HepG2 (cell line): Measurements from ENCODE around the gene BCAT1. TPM values are rescaled to one million over a fixed set of nuclear protein-coding genes. Genes with fewer than 3 reads are reported as not detected.

Source experiments
- MZF1 ChIP-seq: sonication (generic); formaldehyde crosslinking; IDR thresholded peaks from 2 replicates; pipeline ENCODE4 v1.8.1; 2023; ENCODE audit warnings: mild to moderate bottlenecking, missing genetic modification reagents, borderline replicate concordance
- ZFY ChIP-seq: sonication (generic); formaldehyde crosslinking; IDR thresholded peaks from 2 replicates; pipeline ENCODE4 v1.4.0; 2020; ENCODE audit warnings: missing genetic modification reagents
- ZNF20 ChIP-seq: sonication (generic); formaldehyde crosslinking; IDR thresholded peaks from 2 replicates; pipeline ENCODE4 v1.4.0; 2020; ENCODE audit warnings: mild to moderate bottlenecking, moderate library complexity, missing genetic modification reagents
- ZNF326 ChIP-seq: sonication (generic); formaldehyde crosslinking; IDR thresholded peaks from 2 replicates; pipeline ENCODE4 v1.4.0; 2020; ENCODE audit warnings: missing genetic modification reagents, borderline replicate concordance
- ZNF550 ChIP-seq: sonication (generic); formaldehyde crosslinking; IDR thresholded peaks from 2 replicates; pipeline ENCODE4 v1.4.0; 2020; ENCODE audit warnings: mild to moderate bottlenecking, missing genetic modification reagents, borderline replicate concordance
- ZSCAN22 ChIP-seq: sonication (generic); formaldehyde crosslinking; IDR thresholded peaks from 2 replicates; pipeline ENCODE4 v1.4.0; 2020; ENCODE audit warnings: mild to moderate bottlenecking, missing genetic modification reagents
- polyA plus RNA-seq, 8 experiments: library from polyadenylated mRNA; depleted of rRNA in 3 of 8; stranded (reverse) in 7 of 8; unstranded in 1 of 8; fragments of >200 nt; fragmentation: Illumina TruSeq in 4 of 8; extraction: Trizol in 4 of 8; gene quantifications; 2 replicates each; pipeline versions ENCODE4 v1.2.1 to v1.2.3, GENCODE V29; 2011 to 2016; ENCODE audit warnings: low read depth in 4 of 8, missing spikeins in 1 of 8, mixed read lengths in 1 of 8; ENCODE audit not compliant: insufficient read depth in 1 of 8
- total RNA-seq, 5 experiments: library from RNA; depleted of rRNA; stranded (reverse); fragments of >200 nt; fragmentation: Illumina TruSeq; extraction: Trizol; gene quantifications; 2 replicates each; pipeline ENCODE4 v1.2.3, GENCODE V29; 2016; ENCODE audit warnings: low read depth in 1 of 5
- TF ChIP-seq, protein P1 (sequence below): sonication (generic); formaldehyde crosslinking; conservative IDR thresholded peaks from 2 replicates; pipeline ENCODE4 v1.4.0; 2020; ENCODE audit warnings: missing genetic modification reagents
- TF ChIP-seq, protein P2 (sequence below): fragments of 450-650 bp; IDR thresholded peaks from 2 replicates; pipeline ENCODE4 v1.6.1; 2016
- TF ChIP-seq, protein P3 (sequence below): IDR thresholded peaks from 2 replicates; pipeline ENCODE4 v1.6.1; 2012; ENCODE audit warnings: low read length, improper control_type of control experiment
- TF ChIP-seq, protein P4 (sequence below): IDR thresholded peaks from 2 replicates; pipeline ENCODE4 v1.6.1; 2016; ENCODE audit warnings: missing compliant biosample characterization, missing genetic modification reagents, borderline replicate concordance
- TF ChIP-seq, protein P5 (sequence below): sonication (generic); formaldehyde crosslinking; IDR thresholded peaks from 2 replicates; pipeline ENCODE4 v1.5.1; 2020; ENCODE audit warnings: mild to moderate bottlenecking, missing genetic modification reagents, borderline replicate concordance

BCAT1 gene
- total and polyA plus RNA-seq, 2 of the 13 experiments (the other 11 are each of a cell fraction or from before 2014, with no cell fraction given), result 8.0 to 75.5 TPM

DNA sequence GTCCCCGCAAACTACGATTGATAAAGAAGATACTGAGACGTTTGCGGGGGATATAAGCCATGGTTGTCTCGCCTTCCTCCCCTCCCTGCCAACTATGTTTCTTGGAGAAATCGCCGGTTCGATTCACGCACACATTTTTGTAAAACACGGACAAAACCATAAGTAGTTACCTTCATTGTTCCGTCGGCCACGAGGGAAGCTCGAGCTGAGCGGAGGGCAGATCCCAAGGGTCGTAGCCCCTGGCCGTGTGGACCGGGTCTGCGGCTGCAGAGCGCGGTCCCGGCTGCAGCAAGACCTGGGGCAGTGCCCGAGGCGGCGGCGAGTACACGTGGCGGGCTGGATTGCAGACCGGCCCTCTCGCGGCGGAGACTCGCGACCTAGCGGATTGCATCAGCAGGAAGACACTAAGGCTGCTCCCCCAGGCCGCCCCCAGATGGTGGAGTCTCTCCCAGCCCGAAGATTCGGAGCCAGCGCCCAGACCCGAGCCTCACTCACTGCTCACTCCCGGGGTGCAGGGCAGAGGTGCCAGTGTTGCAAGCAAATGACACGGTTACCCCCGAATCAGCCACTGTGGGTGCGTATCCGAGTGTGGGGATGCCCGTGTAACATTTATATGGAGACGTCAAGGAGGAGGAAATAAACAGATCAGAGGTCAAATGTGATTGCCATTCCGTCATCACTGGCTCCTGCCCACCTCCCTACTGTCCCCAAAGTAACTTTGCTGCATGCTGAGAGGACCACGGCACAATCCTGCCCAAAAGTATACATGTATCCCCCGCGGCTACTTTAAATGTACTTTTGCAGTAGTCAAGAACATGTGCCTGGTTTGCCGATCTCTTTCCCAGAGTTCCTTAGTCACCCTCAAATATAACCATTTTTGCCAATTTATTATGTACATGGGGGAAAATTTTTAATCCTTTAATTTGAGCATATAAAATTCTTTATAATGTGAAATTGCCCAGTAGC is at the start of gene BCAT1 (continued):
- TF ChIP-seq ZNF550 (CRISPR knock-in tag) (no peak), ZNF20 (CRISPR knock-in tag) (0 out of 2 replicates have a peak, but pooled peaks have one; percentile 36), ZFY (CRISPR knock-in tag) (peak; percentile 75), MZF1 (CRISPR knock-in tag) (no peak), ZNF326 (no peak), ZSCAN22 (no peak)
- TF ChIP-seq, protein P1, sequence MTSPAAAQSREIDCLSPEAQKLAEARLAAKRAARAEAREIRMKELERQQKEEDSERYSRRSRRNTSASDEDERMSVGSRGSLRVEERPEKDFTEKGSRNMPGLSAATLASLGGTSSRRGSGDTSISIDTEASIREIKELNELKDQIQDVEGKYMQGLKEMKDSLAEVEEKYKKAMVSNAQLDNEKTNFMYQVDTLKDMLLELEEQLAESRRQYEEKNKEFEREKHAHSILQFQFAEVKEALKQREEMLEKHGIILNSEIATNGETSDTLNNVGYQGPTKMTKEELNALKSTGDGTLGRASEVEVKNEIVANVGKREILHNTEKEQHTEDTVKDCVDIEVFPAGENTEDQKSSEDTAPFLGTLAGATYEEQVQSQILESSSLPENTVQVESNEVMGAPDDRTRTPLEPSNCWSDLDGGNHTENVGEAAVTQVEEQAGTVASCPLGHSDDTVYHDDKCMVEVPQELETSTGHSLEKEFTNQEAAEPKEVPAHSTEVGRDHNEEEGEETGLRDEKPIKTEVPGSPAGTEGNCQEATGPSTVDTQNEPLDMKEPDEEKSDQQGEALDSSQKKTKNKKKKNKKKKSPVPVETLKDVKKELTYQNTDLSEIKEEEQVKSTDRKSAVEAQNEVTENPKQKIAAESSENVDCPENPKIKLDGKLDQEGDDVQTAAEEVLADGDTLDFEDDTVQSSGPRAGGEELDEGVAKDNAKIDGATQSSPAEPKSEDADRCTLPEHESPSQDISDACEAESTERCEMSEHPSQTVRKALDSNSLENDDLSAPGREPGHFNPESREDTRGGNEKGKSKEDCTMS (CRISPR knock-in tag), result no peak
- TF ChIP-seq, protein P2, sequence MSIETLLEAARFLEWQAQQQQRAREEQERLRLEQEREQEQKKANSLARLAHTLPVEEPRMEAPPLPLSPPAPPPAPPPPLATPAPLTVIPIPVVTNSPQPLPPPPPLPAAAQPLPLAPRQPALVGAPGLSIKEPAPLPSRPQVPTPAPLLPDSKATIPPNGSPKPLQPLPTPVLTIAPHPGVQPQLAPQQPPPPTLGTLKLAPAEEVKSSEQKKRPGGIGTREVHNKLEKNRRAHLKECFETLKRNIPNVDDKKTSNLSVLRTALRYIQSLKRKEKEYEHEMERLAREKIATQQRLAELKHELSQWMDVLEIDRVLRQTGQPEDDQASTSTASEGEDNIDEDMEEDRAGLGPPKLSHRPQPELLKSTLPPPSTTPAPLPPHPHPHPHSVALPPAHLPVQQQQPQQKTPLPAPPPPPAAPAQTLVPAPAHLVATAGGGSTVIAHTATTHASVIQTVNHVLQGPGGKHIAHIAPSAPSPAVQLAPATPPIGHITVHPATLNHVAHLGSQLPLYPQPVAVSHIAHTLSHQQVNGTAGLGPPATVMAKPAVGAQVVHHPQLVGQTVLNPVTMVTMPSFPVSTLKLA, result peak; percentile 64
- TF ChIP-seq, protein P3, sequence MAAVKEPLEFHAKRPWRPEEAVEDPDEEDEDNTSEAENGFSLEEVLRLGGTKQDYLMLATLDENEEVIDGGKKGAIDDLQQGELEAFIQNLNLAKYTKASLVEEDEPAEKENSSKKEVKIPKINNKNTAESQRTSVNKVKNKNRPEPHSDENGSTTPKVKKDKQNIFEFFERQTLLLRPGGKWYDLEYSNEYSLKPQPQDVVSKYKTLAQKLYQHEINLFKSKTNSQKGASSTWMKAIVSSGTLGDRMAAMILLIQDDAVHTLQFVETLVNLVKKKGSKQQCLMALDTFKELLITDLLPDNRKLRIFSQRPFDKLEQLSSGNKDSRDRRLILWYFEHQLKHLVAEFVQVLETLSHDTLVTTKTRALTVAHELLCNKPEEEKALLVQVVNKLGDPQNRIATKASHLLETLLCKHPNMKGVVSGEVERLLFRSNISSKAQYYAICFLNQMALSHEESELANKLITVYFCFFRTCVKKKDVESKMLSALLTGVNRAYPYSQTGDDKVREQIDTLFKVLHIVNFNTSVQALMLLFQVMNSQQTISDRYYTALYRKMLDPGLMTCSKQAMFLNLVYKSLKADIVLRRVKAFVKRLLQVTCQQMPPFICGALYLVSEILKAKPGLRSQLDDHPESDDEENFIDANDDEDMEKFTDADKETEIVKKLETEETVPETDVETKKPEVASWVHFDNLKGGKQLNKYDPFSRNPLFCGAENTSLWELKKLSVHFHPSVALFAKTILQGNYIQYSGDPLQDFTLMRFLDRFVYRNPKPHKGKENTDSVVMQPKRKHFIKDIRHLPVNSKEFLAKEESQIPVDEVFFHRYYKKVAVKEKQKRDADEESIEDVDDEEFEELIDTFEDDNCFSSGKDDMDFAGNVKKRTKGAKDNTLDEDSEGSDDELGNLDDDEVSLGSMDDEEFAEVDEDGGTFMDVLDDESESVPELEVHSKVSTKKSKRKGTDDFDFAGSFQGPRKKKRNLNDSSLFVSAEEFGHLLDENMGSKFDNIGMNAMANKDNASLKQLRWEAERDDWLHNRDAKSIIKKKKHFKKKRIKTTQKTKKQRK, result no peak
- TF ChIP-seq, protein P4, sequence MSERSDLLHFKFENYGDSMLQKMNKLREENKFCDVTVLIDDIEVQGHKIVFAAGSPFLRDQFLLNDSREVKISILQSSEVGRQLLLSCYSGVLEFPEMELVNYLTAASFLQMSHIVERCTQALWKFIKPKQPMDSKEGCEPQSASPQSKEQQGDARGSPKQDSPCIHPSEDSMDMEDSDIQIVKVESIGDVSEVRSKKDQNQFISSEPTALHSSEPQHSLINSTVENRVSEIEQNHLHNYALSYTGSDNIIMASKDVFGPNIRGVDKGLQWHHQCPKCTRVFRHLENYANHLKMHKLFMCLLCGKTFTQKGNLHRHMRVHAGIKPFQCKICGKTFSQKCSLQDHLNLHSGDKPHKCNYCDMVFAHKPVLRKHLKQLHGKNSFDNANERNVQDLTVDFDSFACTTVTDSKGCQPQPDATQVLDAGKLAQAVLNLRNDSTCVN (CRISPR knock-in tag), result peak; percentile 80
- TF ChIP-seq, protein P5, sequence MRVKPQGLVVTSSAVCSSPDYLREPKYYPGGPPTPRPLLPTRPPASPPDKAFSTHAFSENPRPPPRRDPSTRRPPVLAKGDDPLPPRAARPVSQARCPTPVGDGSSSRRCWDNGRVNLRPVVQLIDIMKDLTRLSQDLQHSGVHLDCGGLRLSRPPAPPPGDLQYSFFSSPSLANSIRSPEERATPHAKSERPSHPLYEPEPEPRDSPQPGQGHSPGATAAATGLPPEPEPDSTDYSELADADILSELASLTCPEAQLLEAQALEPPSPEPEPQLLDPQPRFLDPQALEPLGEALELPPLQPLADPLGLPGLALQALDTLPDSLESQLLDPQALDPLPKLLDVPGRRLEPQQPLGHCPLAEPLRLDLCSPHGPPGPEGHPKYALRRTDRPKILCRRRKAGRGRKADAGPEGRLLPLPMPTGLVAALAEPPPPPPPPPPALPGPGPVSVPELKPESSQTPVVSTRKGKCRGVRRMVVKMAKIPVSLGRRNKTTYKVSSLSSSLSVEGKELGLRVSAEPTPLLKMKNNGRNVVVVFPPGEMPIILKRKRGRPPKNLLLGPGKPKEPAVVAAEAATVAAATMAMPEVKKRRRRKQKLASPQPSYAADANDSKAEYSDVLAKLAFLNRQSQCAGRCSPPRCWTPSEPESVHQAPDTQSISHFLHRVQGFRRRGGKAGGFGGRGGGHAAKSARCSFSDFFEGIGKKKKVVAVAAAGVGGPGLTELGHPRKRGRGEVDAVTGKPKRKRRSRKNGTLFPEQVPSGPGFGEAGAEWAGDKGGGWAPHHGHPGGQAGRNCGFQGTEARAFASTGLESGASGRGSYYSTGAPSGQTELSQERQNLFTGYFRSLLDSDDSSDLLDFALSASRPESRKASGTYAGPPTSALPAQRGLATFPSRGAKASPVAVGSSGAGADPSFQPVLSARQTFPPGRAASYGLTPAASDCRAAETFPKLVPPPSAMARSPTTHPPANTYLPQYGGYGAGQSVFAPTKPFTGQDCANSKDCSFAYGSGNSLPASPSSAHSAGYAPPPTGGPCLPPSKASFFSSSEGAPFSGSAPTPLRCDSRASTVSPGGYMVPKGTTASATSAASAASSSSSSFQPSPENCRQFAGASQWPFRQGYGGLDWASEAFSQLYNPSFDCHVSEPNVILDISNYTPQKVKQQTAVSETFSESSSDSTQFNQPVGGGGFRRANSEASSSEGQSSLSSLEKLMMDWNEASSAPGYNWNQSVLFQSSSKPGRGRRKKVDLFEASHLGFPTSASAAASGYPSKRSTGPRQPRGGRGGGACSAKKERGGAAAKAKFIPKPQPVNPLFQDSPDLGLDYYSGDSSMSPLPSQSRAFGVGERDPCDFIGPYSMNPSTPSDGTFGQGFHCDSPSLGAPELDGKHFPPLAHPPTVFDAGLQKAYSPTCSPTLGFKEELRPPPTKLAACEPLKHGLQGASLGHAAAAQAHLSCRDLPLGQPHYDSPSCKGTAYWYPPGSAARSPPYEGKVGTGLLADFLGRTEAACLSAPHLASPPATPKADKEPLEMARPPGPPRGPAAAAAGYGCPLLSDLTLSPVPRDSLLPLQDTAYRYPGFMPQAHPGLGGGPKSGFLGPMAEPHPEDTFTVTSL (CRISPR knock-in tag), result no peak
